Lower leg skin (tissue), 3 donors: ENCODE results near the gene DSG2.

Experiments
- POLR2A ChIP-seq, 2 donors: fragments of 450-650 bp; IDR thresholded peaks; one replicate each; pipeline ENCODE4 v1.6.1; 2016 to 2017; ENCODE audit warnings: antibody characterized with exemption in 2 of 2, mild to moderate bottlenecking in 1 of 2, moderate library complexity in 1 of 2
- TF ChIP-seq, protein P1 (sequence below), 3 donors: fragments of 450-650 bp; IDR thresholded peaks; one replicate each; pipeline ENCODE4 v1.5.1; 2016; ENCODE audit warnings: antibody characterized with exemption in 3 of 3, mild to moderate bottlenecking in 3 of 3, moderate library complexity in 2 of 3

DNA sequence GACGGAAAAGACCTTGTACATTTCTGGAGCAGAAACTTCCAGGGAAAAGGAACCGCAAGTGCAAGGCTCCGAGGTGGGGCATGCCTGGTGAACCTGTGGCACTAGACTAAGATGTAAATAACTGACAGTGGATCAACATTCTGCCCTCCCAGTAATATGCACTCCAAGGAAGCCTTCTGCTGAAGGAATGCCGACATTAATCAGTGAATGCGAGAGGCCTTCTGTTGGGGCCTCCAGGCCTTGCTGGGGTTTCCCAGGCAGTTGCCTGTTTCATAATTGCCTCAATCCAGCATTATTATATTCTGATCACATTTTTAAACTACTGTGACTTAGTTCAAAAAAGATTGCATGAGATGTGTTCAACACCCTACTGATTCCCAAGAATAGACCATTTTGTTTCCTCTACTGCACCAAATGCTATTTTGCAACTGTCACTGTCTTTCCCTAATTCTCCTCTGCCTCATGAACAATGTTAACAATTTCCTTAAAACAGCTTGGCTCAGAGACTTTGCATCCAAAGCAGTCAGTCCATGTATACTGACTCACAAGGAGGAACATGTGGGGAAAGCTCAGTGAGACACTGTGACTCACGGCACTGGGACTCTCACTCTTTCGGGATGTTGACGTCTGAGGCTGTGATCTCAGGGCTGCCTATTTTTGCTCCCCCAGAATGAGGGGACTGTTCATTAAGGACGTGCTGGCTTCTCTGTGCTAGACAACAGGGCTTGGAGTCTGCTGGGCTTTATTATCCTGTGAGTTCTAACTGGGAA lies 10.5 kb upstream of the DSG2 start:
- TF ChIP-seq, protein P1, sequence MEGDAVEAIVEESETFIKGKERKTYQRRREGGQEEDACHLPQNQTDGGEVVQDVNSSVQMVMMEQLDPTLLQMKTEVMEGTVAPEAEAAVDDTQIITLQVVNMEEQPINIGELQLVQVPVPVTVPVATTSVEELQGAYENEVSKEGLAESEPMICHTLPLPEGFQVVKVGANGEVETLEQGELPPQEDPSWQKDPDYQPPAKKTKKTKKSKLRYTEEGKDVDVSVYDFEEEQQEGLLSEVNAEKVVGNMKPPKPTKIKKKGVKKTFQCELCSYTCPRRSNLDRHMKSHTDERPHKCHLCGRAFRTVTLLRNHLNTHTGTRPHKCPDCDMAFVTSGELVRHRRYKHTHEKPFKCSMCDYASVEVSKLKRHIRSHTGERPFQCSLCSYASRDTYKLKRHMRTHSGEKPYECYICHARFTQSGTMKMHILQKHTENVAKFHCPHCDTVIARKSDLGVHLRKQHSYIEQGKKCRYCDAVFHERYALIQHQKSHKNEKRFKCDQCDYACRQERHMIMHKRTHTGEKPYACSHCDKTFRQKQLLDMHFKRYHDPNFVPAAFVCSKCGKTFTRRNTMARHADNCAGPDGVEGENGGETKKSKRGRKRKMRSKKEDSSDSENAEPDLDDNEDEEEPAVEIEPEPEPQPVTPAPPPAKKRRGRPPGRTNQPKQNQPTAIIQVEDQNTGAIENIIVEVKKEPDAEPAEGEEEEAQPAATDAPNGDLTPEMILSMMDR (IDR thresholded peaks at IDR 0.05): no peak
- no peak for TF ChIP-seq POLR2A (IDR thresholded peaks at IDR 0.05)
